ENCODE results near the gene LGALS1.
"Not testable (repeated sequence)": the region's sequence is repeated elsewhere in the genome, so short reads cannot be mapped to it uniquely, and the experiment has no call there.

The LGALS1 gene

DNA sequence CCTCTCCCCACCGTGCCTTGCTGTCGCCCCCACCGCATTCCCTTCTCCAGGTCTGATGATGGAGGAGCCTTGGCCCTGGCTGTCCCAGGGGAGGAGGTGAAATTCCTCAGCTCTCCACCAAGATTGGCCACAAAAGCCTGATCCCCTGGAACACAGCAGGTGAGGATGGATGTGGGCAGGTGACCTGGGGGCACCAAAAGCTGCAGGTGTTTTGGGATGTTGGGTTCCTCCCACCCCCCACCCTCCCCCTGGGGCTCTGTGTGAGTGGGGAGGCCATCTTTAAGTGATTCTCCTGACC lies 22.1 kb downstream of the LGALS1 start:
- Mint-ChIP-seq H3K27ac (no peak overlapping the region), H3K27me3 (peaks cover 3% of the 10 kb centered on the region), H3K4me1 (ENCODE audit: low read depth) (peaks cover 33% of the 10 kb centered on the region), H3K36me3 (ENCODE audit: low read depth) (peaks cover 37% of the 10 kb centered on the region), H3K9me3 (no peaks in the 10 kb centered on the region), H3K4me3 (no peak overlapping the region)
- intact Hi-C loops (cut with micrococcal nuclease) = loop anchor here (5.0 kb wide), 1 partner anchor 40 kb away; no protein-coding TSS in a partner anchor

- Mint-ChIP-seq H3K27ac (no peak overlapping the region), H3K4me1 (ENCODE audit: low read depth) (peaks cover 35% of the 10 kb centered on the region), H3K27me3 (peaks cover 6% of the 10 kb centered on the region), H3K9me3 (no peaks in the 10 kb centered on the region), H3K36me3 (ENCODE audit: low read depth) (no peaks in the 10 kb centered on the region), H3K4me3 (no peak overlapping the region)
- intact Hi-C loops (cut with micrococcal nuclease) = no loop called here
Observed at GRCh38 chr22:37701141-37701786, 25.8 kb downstream of the LGALS1 start.

DNA sequence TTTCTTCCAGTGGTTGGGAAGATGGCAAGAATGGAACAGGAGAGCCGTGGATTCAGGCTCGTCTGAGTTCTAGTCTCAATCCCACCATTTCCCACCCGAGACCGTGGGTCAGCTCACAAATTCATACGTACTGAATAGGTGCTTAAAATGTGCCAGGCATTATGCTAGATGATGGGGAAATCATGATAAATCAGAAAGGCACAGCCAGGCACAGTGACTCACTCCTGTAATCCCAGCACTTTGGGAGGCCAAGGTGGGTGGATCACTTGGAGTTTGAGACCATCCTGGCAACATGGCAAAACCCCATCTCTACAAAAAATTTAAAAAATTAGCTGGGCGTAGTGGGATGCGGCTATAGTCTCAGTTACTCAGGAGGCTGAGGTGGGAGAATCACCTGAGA lies 28.5 kb downstream of the LGALS1 start:
- H3K27me3 Mint-ChIP-seq = peaks cover 3% of the 10 kb centered on the region
- H3K4me3 Mint-ChIP-seq = no peak overlapping the region
- peaks cover 34% of the 10 kb centered on the region for H3K4me1 Mint-ChIP-seq (ENCODE audit: low read depth)
- no peaks in the 10 kb centered on the region for H3K9me3 Mint-ChIP-seq
- no peaks in the 10 kb centered on the region for H3K36me3 Mint-ChIP-seq (ENCODE audit: low read depth)
- intact Hi-C loops (cut with micrococcal nuclease) = no loop called here
- no peak overlapping the region for H3K27ac Mint-ChIP-seq

DNA sequence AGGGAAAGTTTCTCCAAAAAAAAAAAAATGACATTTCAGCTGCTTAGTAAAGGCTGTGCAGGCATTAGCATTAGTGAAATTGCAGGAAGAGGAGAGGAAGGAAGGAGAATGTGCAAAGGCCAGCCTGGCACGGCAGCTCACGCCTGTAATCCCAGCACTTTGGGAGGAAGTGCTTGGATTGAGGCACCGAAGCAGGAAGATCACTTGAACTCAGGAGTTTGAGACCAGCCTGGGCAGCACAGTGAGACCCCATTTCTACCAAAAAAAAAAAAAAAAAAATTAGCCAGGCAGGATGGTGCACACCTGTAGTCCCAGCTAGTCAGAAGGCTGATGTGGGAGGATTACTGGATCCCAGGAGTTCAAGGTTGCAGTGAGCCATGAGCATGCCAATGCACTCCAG lies 29.2 kb downstream of the LGALS1 start:
- Mint-ChIP-seq H3K4me3 (no peak overlapping the region), H3K27me3 (peaks cover 3% of the 10 kb centered on the region), H3K4me1 (ENCODE audit: low read depth) (peaks cover 36% of the 10 kb centered on the region), H3K9me3 (no peaks in the 10 kb centered on the region), H3K36me3 (ENCODE audit: low read depth) (no peaks in the 10 kb centered on the region), H3K27ac (no peak overlapping the region)
- intact Hi-C loops (cut with micrococcal nuclease) = no loop called here

GRCh38 chr22:37705205-37705604 lies 29.8 kb downstream of the LGALS1 start:
- H3K4me3 Mint-ChIP-seq = no peak overlapping the region
- peaks cover 36% of the 10 kb centered on the region for H3K4me1 Mint-ChIP-seq (ENCODE audit: low read depth)
- H3K27ac Mint-ChIP-seq = no peak overlapping the region
- no peaks in the 10 kb centered on the region for H3K36me3 Mint-ChIP-seq (ENCODE audit: low read depth)
- intact Hi-C loops (cut with micrococcal nuclease) = no loop called here
- no peaks in the 10 kb centered on the region for H3K9me3 Mint-ChIP-seq
- peaks cover 5% of the 10 kb centered on the region for H3K27me3 Mint-ChIP-seq

DNA sequence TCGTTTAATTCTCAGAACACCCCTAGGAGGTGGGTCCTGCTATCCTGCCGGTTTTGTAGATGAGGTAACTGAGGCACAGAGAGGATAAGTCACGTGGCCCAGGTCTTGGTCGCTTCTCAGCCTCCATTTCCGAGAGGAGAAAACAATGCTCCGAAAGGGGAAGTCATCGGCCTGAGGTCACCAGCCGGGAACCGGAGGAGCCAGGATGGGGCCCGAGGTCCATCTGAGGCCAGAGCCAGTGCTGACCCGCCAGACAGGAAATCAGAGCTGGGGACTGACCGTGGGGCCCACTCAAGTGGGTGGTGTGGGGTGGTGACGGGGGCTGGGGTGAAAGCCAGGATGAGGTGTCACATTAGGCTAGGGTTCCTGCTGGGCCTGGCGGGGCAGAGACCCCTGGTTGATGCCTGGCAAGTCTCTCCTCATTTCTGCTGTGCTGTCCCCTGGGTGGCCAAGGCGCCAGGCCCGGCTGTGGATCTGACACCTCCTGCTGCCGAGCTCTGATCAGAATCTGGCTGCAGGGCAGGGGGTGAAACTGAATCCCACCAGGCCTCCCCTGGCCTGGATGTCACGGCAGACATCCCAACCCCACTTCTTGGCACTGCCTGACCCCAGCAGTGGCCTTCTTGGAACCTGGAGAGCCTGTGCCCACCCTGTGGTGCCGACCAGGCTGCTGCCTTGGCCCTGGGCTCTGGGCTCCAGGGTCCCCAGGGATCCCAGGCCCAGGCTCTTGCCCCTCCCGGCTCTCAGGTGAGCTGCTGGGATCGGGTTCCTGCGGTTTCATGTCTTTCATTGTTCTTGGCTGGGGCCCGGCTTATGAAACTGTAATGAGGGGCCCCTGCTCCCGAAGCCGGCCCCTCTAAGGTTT lies 33.4 kb downstream of the LGALS1 start:
- Mint-ChIP-seq H3K36me3 (ENCODE audit: low read depth) (peaks cover 8% of the 10 kb centered on the region), H3K27me3 (peaks cover 3% of the 10 kb centered on the region), H3K27ac (peak overlapping the region; percentile 75), H3K9me3 (no peaks in the 10 kb centered on the region), H3K4me3 (no peak overlapping the region), H3K4me1 (ENCODE audit: low read depth) (peaks cover 20% of the 10 kb centered on the region)
- intact Hi-C loops (cut with micrococcal nuclease) = no loop called here

GRCh38 chr22:37709445-37709765 lies 34.0 kb downstream of the LGALS1 start:
- H3K27ac Mint-ChIP-seq = no peak overlapping the region
- peaks cover 14% of the 10 kb centered on the region for H3K4me1 Mint-ChIP-seq (ENCODE audit: low read depth)
- no peaks in the 10 kb centered on the region for H3K9me3 Mint-ChIP-seq
- intact Hi-C loops (cut with micrococcal nuclease) = no loop called here
- peaks cover 1% of the 10 kb centered on the region for H3K27me3 Mint-ChIP-seq
- no peak overlapping the region for H3K4me3 Mint-ChIP-seq
- peaks cover 8% of the 10 kb centered on the region for H3K36me3 Mint-ChIP-seq (ENCODE audit: low read depth)

DNA sequence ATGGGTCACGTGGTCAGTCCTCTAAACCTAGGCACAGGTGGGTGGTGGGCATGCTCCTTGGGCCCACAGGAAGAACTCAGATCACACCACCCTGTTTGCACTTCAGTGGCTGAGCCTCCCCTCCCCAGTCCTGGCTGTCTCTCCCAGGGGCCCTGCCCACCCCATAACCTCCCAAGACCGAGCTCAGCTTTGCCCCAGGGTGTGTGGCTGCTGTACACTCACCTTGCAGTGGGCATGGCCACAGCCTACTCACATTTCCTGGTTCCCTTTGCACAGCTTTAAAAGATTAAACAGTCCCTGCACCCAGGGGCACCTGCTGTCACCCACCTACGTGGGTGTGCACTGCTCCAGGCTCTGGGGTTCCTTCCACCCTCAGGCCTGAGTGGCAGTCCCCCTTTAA lies 35.2 kb downstream of the LGALS1 start:
- H3K4me3 Mint-ChIP-seq = no peak overlapping the region
- H3K27me3 Mint-ChIP-seq = peaks cover 1% of the 10 kb centered on the region
- H3K36me3 Mint-ChIP-seq (ENCODE audit: low read depth) = peaks cover 8% of the 10 kb centered on the region
- no peak overlapping the region for H3K27ac Mint-ChIP-seq
- peaks cover 10% of the 10 kb centered on the region for H3K4me1 Mint-ChIP-seq (ENCODE audit: low read depth)
- H3K9me3 Mint-ChIP-seq = no peaks in the 10 kb centered on the region
- intact Hi-C loops (cut with micrococcal nuclease) = no loop called here

DNA sequence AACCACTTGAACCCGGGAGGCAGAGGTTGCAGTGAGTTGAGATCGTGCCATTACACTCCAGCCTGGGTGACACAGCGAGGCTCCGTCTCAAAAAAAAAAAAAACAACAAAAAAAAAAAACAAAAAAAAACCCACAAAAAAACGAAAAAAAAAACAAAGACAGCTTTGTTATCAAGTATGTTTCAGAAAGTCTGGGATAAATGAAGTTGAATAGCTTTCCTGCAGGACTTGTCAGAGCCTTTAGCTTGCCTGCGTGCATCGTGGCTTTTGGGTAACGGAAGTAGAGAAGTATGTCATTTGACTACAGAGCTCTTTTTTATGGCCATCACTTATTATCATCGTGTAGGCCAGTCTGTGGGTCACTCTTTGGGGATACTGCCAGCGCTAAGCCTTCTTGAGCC lies 36.1 kb downstream of the LGALS1 start:
- peaks cover 8% of the 10 kb centered on the region for H3K36me3 Mint-ChIP-seq (ENCODE audit: low read depth)
- no peak overlapping the region for H3K4me3 Mint-ChIP-seq
- H3K4me1 Mint-ChIP-seq (ENCODE audit: low read depth) = peaks cover 10% of the 10 kb centered on the region
- H3K27me3 Mint-ChIP-seq = peaks cover 1% of the 10 kb centered on the region
- no peaks in the 10 kb centered on the region for H3K9me3 Mint-ChIP-seq
- intact Hi-C loops (cut with micrococcal nuclease) = no loop called here
- H3K27ac Mint-ChIP-seq = no peak overlapping the region

DNA sequence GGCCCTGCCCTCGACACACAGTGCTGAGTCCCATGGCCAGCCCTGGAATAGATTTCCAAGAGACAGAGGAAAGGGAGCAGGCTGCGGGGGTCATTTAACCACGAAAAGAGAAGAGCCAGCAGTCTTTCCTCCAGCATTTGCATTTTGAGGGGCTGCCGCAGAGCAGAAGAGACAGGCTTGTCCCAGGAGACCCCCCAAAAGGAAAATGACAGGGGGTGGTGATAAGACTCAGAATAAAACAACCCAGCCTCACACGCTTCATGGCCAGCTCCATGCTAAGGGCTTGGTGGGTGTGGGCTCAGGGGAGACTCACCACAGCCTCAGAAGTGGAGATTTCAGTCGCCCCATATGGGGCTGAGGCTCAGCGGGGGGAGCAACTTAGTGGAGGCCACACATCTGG lies 38.3 kb downstream of the LGALS1 start:
- no peak overlapping the region for H3K4me3 Mint-ChIP-seq
- intact Hi-C loops (cut with micrococcal nuclease) = no loop called here
- H3K9me3 Mint-ChIP-seq = no peaks in the 10 kb centered on the region
- peaks cover 4% of the 10 kb centered on the region for H3K4me1 Mint-ChIP-seq (ENCODE audit: low read depth)
- H3K27me3 Mint-ChIP-seq = peaks cover 1% of the 10 kb centered on the region
- peaks cover 14% of the 10 kb centered on the region for H3K36me3 Mint-ChIP-seq (ENCODE audit: low read depth)
- H3K27ac Mint-ChIP-seq = no peak overlapping the region

DNA sequence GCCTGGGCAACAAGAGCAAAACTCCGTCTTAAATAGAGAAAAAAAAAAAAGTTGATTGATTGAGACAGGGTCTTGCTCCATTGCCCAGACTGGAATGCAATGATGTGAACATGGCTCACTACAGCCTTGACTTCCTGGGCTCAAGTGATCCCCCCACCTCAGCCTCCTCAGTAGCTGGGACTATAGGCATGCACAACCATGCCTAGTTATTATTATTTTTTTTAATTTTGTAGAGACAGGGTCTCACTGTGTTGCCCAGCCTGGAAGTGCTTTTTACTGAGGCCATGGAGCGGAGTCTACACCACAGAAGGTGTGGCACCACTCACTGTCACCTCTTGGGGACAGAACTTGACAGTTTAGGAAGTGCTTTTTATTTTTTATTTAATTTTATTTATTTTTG lies 39.2 kb downstream of the LGALS1 start:
- peaks cover 14% of the 10 kb centered on the region for H3K36me3 Mint-ChIP-seq (ENCODE audit: low read depth)
- no peak overlapping the region for H3K4me3 Mint-ChIP-seq
- no peak overlapping the region for H3K27ac Mint-ChIP-seq
- no peaks in the 10 kb centered on the region for H3K9me3 Mint-ChIP-seq
- intact Hi-C loops (cut with micrococcal nuclease) = no loop called here
- no peaks in the 10 kb centered on the region for H3K4me1 Mint-ChIP-seq (ENCODE audit: low read depth)
- H3K27me3 Mint-ChIP-seq = peaks cover 1% of the 10 kb centered on the region

- no peaks in the 10 kb centered on the region for H3K9me3 Mint-ChIP-seq
- no peak overlapping the region for H3K27ac Mint-ChIP-seq
- H3K4me1 Mint-ChIP-seq (ENCODE audit: low read depth) = no peaks in the 10 kb centered on the region
- no peak overlapping the region for H3K4me3 Mint-ChIP-seq
- H3K36me3 Mint-ChIP-seq (ENCODE audit: low read depth) = peaks cover 14% of the 10 kb centered on the region
- intact Hi-C loops (cut with micrococcal nuclease) = no loop called here
- no peaks in the 10 kb centered on the region for H3K27me3 Mint-ChIP-seq
Observed at GRCh38 chr22:37715760-37716159, 40.3 kb downstream of the LGALS1 start.

- H3K27me3 Mint-ChIP-seq = no peaks in the 10 kb centered on the region
- peaks cover 14% of the 10 kb centered on the region for H3K36me3 Mint-ChIP-seq (ENCODE audit: low read depth)
- intact Hi-C loops (cut with micrococcal nuclease) = no loop called here
- H3K4me3 Mint-ChIP-seq = no peak overlapping the region
- H3K27ac Mint-ChIP-seq = no peak overlapping the region
- H3K9me3 Mint-ChIP-seq = no peaks in the 10 kb centered on the region
- H3K4me1 Mint-ChIP-seq (ENCODE audit: low read depth) = no peaks in the 10 kb centered on the region
Observed at GRCh38 chr22:37716708-37717107, 41.3 kb downstream of the LGALS1 start.

DNA sequence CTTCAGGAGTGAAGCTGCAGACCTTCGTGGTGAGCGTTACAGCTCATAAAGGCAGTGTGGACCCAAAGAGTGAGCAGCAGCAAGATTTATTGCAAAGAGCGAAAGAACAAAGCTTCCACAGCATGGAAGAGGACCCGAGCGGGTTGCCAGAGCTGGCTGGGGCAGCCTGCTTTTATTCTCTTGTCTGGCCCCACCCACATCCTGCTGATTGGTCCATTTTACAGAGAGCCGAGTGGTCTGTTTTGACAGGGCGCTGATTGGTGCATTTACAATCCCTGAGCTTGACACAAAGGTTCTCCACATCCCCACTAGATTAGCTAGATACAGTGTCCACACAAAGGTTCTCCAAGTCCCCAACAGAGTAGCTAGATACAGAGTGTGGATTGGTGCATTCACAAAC lies 41.8 kb downstream of the LGALS1 start:
- H3K9me3 Mint-ChIP-seq; H3K27me3 Mint-ChIP-seq; H3K27ac Mint-ChIP-seq; intact Hi-C loops (cut with micrococcal nuclease); H3K4me3 Mint-ChIP-seq; H3K4me1 Mint-ChIP-seq (ENCODE audit: low read depth): not testable (repeated sequence)
- peaks cover 14% of the 10 kb centered on the region for H3K36me3 Mint-ChIP-seq (ENCODE audit: low read depth)
